Cerebellar nuclear complex (tissue), 1 donor: ENCODE measurements around the gene PLEKHD1.

Experiments
- DNase-seq, 2 experiments: peaks; one replicate each; lab custom pipeline; 2025; lab: John Stamatoyannopoulos, UW

PLEKHD1 gene

GRCh38 chr14:69518289-69519101, 34.0 kb downstream of the PLEKHD1 start:
- DNase-seq: no peak

- DNase-seq: no peak
These were observed 34.9 kb downstream of the PLEKHD1 start for GRCh38 chr14:69519204-69520100.

GRCh38 chr14:69522026-69522425, 37.5 kb downstream of the PLEKHD1 start:
- DNase-seq: no peak

- no peak for DNase-seq
These were observed 41.4 kb downstream of the PLEKHD1 start for GRCh38 chr14:69525896-69526295.

- no peak for DNase-seq
These were observed 43.1 kb downstream of the PLEKHD1 start for GRCh38 chr14:69527635-69528034.

GRCh38 chr14:69528143-69528542, 43.6 kb downstream of the PLEKHD1 start:
- no peak for DNase-seq

GRCh38 chr14:69528930-69529329, 44.4 kb downstream of the PLEKHD1 start:
- DNase-seq: no peak

GRCh38 chr14:69529563-69529962, 45.0 kb downstream of the PLEKHD1 start:
- DNase-seq: no peak

GRCh38 chr14:69530095-69530494, 45.6 kb downstream of the PLEKHD1 start:
- DNase-seq: no peak

- DNase-seq: no peak
These were observed 46.6 kb downstream of the PLEKHD1 start for GRCh38 chr14:69531135-69531534.

- no peak for DNase-seq
These were observed 48.2 kb downstream of the PLEKHD1 start for GRCh38 chr14:69532561-69533340.

GRCh38 chr14:69535230-69535848, 50.8 kb downstream of the PLEKHD1 start:
- peak; percentile 33 to 61 for DNase-seq

- no peak for DNase-seq
These were observed 52.4 kb downstream of the PLEKHD1 start for GRCh38 chr14:69536971-69537370.

- DNase-seq: no peak
These were observed 53.4 kb downstream of the PLEKHD1 start for GRCh38 chr14:69537900-69538299.

- no peak for DNase-seq
These were observed 54.2 kb downstream of the PLEKHD1 start for GRCh38 chr14:69538766-69539165.

- no peak for DNase-seq
These were observed 55.3 kb downstream of the PLEKHD1 start for GRCh38 chr14:69539631-69540410.

GRCh38 chr14:69540654-69541335, 56.3 kb downstream of the PLEKHD1 start:
- DNase-seq: no peak

GRCh38 chr14:69542311-69542710, 57.8 kb downstream of the PLEKHD1 start:
- DNase-seq: no peak

GRCh38 chr14:69543341-69544115, 59.0 kb downstream of the PLEKHD1 start:
- no peak for DNase-seq
